PC-9 (cell line): ENCODE data around the gene ZNF780B. TPM values are rescaled to one million over a fixed set of nuclear protein-coding genes. Genes with fewer than 3 reads are reported as not detected.

ENCODE experiments used
- BruUV-seq: library from RNA; stranded (reverse); fragments of 400-500 nt; replicated peaks from 2 replicates; lab custom pipeline; 2021; lab: Mats Ljungman, UMichigan
- CTCF ChIA-PET: fragments of 300-600 bp; sonication (Branson Sonifier 250); formaldehyde crosslinking; loops from one replicate; lab custom pipeline; 2022; ENCODE audit warnings: antibody characterized with exemption; lab: Charles Lee
- POLR2A ChIA-PET: fragments of 300-600 bp; sonication (Branson Sonifier 250); formaldehyde crosslinking; loops from one replicate; lab custom pipeline; 2022; ENCODE audit warnings: antibody characterized with exemption; ENCODE audit not compliant: unreplicated experiment; lab: Charles Lee
- DNase-seq, 2 experiments: peaks; one replicate each; pipeline versions ENCODE4 v3.0.0 to v3.0.0-alpha.2; 2015 to 2022; ENCODE audit warnings: mixed read lengths in 1 of 2
- H2AFZ ChIP-seq: fragments of 200-600 bp; sonication (generic); 2 replicates; pipeline ENCODE4 v1.8.1; 2017; ENCODE audit warnings: antibody characterized with exemption
- H3F3A ChIP-seq: fragments of 200-600 bp; sonication (generic); 2 replicates; pipeline ENCODE4 v1.8.1; 2017; ENCODE audit warnings: antibody characterized with exemption, mild to moderate bottlenecking, low read depth; ENCODE audit not compliant: insufficient read depth
- H3K27ac ChIP-seq: fragments of 200-600 bp; sonication (generic); 2 replicates; pipeline ENCODE4 v1.6.1; 2016; ENCODE audit warnings: mixed run types
- H3K27me3 ChIP-seq: fragments of 200-600 bp; sonication (generic); 2 replicates; pipeline ENCODE4 v1.6.1; 2016; ENCODE audit warnings: low read depth, mixed run types; ENCODE audit not compliant: insufficient read depth
- H3K36me3 ChIP-seq: fragments of 200-600 bp; sonication (generic); 2 replicates; pipeline ENCODE4 v1.6.1; 2016; ENCODE audit warnings: low read depth, mixed run types
- H3K4me1 ChIP-seq: fragments of 200-600 bp; sonication (generic); replicated peaks from 2 replicates; pipeline ENCODE4 v1.6.1; 2016; ENCODE audit warnings: mixed run types; ENCODE audit not compliant: insufficient read depth
- H3K4me2 ChIP-seq: fragments of 200-600 bp; sonication (generic); 2 replicates; pipeline ENCODE4 v1.6.1; 2017; ENCODE audit warnings: mixed run types
- H3K4me3 ChIP-seq: fragments of 200-600 bp; sonication (generic); 2 replicates; pipeline ENCODE4 v1.6.1; 2016; ENCODE audit warnings: mixed run types
- H3K79me2 ChIP-seq: fragments of 200-600 bp; sonication (generic); 2 replicates; pipeline ENCODE4 v1.6.1; 2017; ENCODE audit warnings: low read depth, mixed run types
- H3K9me2 ChIP-seq: fragments of 200-600 bp; sonication (generic); 2 replicates; pipeline ENCODE4 v1.8.1; 2017; ENCODE audit warnings: mild to moderate bottlenecking; ENCODE audit not compliant: insufficient read depth
- H3K9me3 ChIP-seq: fragments of 200-600 bp; sonication (generic); 2 replicates; pipeline ENCODE4 v1.8.1; 2016; ENCODE audit warnings: low read depth; ENCODE audit not compliant: insufficient read depth
- H4K20me1 ChIP-seq: fragments of 200-600 bp; sonication (generic); 2 replicates; pipeline ENCODE4 v1.8.1; 2017; ENCODE audit not compliant: insufficient read depth
- EZH2 ChIP-seq: fragments of 200-600 bp; sonication (generic); IDR thresholded peaks from 2 replicates; pipeline ENCODE4 v1.8.0; 2017; ENCODE audit warnings: antibody characterized with exemption, low read depth
- intact Hi-C: fragments of 100-400 bp; cut with micrococcal nuclease; formaldehyde crosslinking; loops from one replicate; pipeline ENCODE4 v1.10.0; 2022; ENCODE audit not compliant: unreplicated experiment
- total RNA-seq: library from RNA; stranded (reverse); gene quantifications from 2 replicates; pipeline ENCODE4 v1.2.3, GENCODE V29; 2021
- TF ChIP-seq, protein P1 (sequence below): fragments of 200-600 bp; sonication (generic); conservative IDR thresholded peaks from 2 replicates; pipeline ENCODE4 v1.6.1; 2017; ENCODE audit warnings: mixed run types, antibody characterized with exemption, mild to moderate bottlenecking, moderate library complexity

Gene ZNF780B
- total RNA-seq, 1 experiment from 2014 or later = 20.0 TPM

DNA sequence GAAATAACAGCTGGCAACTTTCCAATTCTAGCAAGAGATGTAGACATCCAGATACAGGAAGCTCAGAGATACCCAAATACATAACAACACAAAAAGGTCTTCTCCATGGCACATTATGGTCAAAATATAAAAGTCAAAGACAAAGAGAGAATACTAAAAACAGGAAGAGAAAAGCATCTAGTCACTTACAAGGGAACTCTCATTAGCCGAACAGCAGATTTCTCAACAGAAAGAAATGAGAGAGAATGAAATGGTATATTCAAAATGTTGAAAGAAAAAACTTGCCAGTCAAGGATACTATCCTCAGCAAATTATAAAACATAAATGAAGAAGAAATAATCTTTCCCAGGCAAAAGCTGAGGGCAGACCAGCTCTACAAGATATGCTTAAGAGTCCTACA is 22.3 kb upstream of the ZNF780B start:
- CTCF ChIA-PET = no interaction called here
- peaks cover 15% of the 10 kb centered on the region for H3K9me3 ChIP-seq
- POLR2A ChIA-PET = interaction anchor here (0.6 kb wide), 1 partner anchor 138 kb away, joined by 3 read pairs; no protein-coding TSS in a partner anchor

DNA sequence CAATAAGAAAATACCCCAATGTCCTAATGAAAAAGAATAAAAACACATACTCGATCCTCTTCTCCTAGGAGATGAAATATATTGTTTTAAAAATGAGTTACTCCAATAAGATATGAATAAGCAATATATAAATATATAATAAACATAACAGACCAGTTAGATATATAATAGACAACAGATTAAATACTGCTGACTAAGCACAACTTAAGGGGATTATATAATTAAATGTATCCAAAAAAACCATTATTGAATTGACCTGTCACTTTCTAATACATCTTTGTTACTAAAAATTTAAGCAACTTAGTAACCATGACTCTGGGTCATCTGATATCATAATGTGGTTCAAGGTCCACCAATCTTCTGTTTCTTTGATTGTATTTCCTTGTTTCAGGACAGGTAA is 14.0 kb upstream of the ZNF780B start:
- intact Hi-C loops = no loop called here
- H3K9me3 ChIP-seq = peaks cover 20% of the 10 kb centered on the region
- CTCF ChIA-PET = no interaction called here

More for the DNA sequence above, 22.3 kb upstream of the ZNF780B start:
- BruUV-seq = no TSS peak
- Histone ChIP-seq H3K79me2 (no peaks in the 10 kb centered on the region), H2AFZ (no peak overlapping the region), H3K4me2 (no peak overlapping the region), H3K9me2 (no peaks in the 10 kb centered on the region), H3K36me3 (peaks cover 70% of the 10 kb centered on the region), H4K20me1 (0 out of 2 replicates have a peak, but pooled peaks cover 3% of the 10 kb centered on the region), H3F3A (no peaks in the 10 kb centered on the region), H3K4me3 (no peak overlapping the region), H3K4me1 (no peaks in the 10 kb centered on the region), H3K27ac (no peak overlapping the region), H3K27me3 (no peaks in the 10 kb centered on the region)
- DNase-seq = no peak
- intact Hi-C loops = no loop called here
- TF ChIP-seq, protein P1, sequence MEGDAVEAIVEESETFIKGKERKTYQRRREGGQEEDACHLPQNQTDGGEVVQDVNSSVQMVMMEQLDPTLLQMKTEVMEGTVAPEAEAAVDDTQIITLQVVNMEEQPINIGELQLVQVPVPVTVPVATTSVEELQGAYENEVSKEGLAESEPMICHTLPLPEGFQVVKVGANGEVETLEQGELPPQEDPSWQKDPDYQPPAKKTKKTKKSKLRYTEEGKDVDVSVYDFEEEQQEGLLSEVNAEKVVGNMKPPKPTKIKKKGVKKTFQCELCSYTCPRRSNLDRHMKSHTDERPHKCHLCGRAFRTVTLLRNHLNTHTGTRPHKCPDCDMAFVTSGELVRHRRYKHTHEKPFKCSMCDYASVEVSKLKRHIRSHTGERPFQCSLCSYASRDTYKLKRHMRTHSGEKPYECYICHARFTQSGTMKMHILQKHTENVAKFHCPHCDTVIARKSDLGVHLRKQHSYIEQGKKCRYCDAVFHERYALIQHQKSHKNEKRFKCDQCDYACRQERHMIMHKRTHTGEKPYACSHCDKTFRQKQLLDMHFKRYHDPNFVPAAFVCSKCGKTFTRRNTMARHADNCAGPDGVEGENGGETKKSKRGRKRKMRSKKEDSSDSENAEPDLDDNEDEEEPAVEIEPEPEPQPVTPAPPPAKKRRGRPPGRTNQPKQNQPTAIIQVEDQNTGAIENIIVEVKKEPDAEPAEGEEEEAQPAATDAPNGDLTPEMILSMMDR = no peak

DNA sequence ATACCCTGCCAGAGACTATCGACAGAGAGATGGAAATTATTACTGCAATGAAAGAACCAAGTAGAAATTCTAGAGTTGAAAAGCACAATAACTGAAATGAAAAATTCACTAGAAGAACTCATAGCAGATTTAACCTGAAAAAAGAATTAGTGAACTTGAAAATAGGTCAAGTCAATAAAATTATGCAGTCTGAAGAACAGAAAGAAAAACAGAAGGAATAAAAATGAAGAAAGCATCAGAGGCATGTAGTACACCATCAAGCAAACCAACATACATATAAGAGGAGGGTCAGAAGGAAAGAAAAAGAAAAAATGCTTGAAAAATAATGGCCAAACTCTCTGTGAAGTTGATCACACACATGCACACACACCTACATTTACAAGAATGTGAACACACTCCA is 3.6 kb upstream of the ZNF780B start:
- no TSS peak for BruUV-seq
- no peak overlapping the region for H3K4me3 ChIP-seq
- H3F3A ChIP-seq = 0 out of 2 replicates have a peak, but pooled peaks cover under 1% of the 10 kb centered on the region
- no peak overlapping the region for H2AFZ ChIP-seq
- no peak overlapping the region for H3K27ac ChIP-seq
- H4K20me1 ChIP-seq = no peaks in the 10 kb centered on the region
- intact Hi-C loops = no loop called here
- no peak overlapping the region for H3K4me2 ChIP-seq
- ChIA-PET CTCF (no interaction called here), POLR2A (no interaction called here)
- no peak for DNase-seq
- no peaks in the 10 kb centered on the region for H3K36me3 ChIP-seq
- H3K79me2 ChIP-seq = peaks cover 7% of the 10 kb centered on the region; the same call in 1 of the 2 replicates
- H3K27me3 ChIP-seq = no peaks in the 10 kb centered on the region
- H3K9me2 ChIP-seq = no peaks in the 10 kb centered on the region
- no peaks in the 10 kb centered on the region; the same call in 1 of the 2 replicates for H3K4me1 ChIP-seq
- H3K9me3 ChIP-seq = peaks cover 17% of the 10 kb centered on the region
- TF ChIP-seq, protein P1 = no peak
- no peak for TF ChIP-seq EZH2

More for the DNA sequence above, 14.0 kb upstream of the ZNF780B start:
- H3K27ac ChIP-seq = no peak overlapping the region
- TF ChIP-seq EZH2 = no peak
- TF ChIP-seq, protein P1 = no peak
- no peak overlapping the region for H3K4me2 ChIP-seq
- H3K4me3 ChIP-seq = no peak overlapping the region
- no peaks in the 10 kb centered on the region for H3K79me2 ChIP-seq
- H3K36me3 ChIP-seq = peaks cover 14% of the 10 kb centered on the region; the same call in 1 of the 2 replicates
- no peaks in the 10 kb centered on the region for H3K9me2 ChIP-seq
- no peaks in the 10 kb centered on the region for H3F3A ChIP-seq
- H4K20me1 ChIP-seq = no peaks in the 10 kb centered on the region
- no TSS peak for BruUV-seq
- H3K4me1 ChIP-seq = no peaks in the 10 kb centered on the region
- no peak overlapping the region for H2AFZ ChIP-seq
- POLR2A ChIA-PET = no interaction called here
- DNase-seq = no peak
- no peaks in the 10 kb centered on the region for H3K27me3 ChIP-seq
